Left ventricle myocardium inferior (tissue), 1 donor: ENCODE measurements around the gene CRTC3. TPM values are rescaled to one million over a fixed set of nuclear protein-coding genes. Genes with fewer than 3 reads are reported as not detected.
A peak's percentile ranks its signal among the peaks of the same experiment; 100 is the strongest.

Experiments
- DNase-seq: peaks from one replicate; pipeline ENCODE4 v3.0.0-alpha.2; 2020
- H3K27ac ChIP-seq: fragments of 200-600 bp; replicated peaks from 2 replicates; pipeline ENCODE4 v1.8.0; 2021
- H3K27me3 ChIP-seq: fragments of 200-600 bp; 2 replicates; pipeline ENCODE4 v1.8.0; 2021; ENCODE audit warnings: low read depth
- H3K36me3 ChIP-seq: fragments of 200-600 bp; 2 replicates; pipeline ENCODE4 v1.8.0; 2021
- H3K4me1 ChIP-seq: fragments of 200-600 bp; 2 replicates; pipeline ENCODE4 v1.8.0; 2021
- H3K4me3 ChIP-seq: fragments of 200-600 bp; 2 replicates; pipeline ENCODE4 v1.8.0; 2021; ENCODE audit warnings: mild to moderate bottlenecking, moderate library complexity
- H3K9me3 ChIP-seq: fragments of 200-600 bp; replicated peaks from 2 replicates; pipeline ENCODE4 v1.8.0; 2021
- CTCF ChIP-seq: fragments of 200-600 bp; IDR thresholded peaks from 2 replicates; pipeline ENCODE4 v1.8.0; 2021; ENCODE audit warnings: antibody characterized with exemption, mild to moderate bottlenecking, borderline replicate concordance
- intact Hi-C: fragments of 100-400 bp; cut with micrococcal nuclease; formaldehyde crosslinking; loops from one replicate; pipeline ENCODE4 v1.11.0; 2022
- total RNA-seq: library from RNA; stranded (reverse); fragmentation: NEBNext Ultra II Directional; extraction: Animal tissue kit (Norgen Biotek cat#: 25700); gene quantifications from one replicate; pipeline ENCODE4 v1.2.1, GENCODE V29; 2021
- donor health status: DM: no; HTN: yes; CAD: no; lungs with severe emphysema.

The CRTC3 gene
- total RNA-seq, 1 donor from 2014 or later, result 24.1 TPM

GRCh38 chr15:90585863-90586262 is 56.1 kb downstream of the CRTC3 start:
- no peaks in the 10 kb centered on the region for H3K36me3 ChIP-seq
- intact Hi-C loops, result no loop called here
- peaks cover 84% of the 10 kb centered on the region for H3K4me1 ChIP-seq
- no peak overlapping the region for H3K4me3 ChIP-seq
- peak overlapping the region; percentile 31 for H3K27ac ChIP-seq
- no peaks in the 10 kb centered on the region for H3K9me3 ChIP-seq
- no peak for DNase-seq
- no peaks in the 10 kb centered on the region for H3K27me3 ChIP-seq
- no peak for TF ChIP-seq CTCF

GRCh38 chr15:90586948-90587347 is 57.2 kb downstream of the CRTC3 start:
- no peak for DNase-seq
- Histone ChIP-seq H3K4me1 (peaks cover 83% of the 10 kb centered on the region), H3K36me3 (peaks cover 4% of the 10 kb centered on the region), H3K4me3 (no peak overlapping the region), H3K9me3 (no peaks in the 10 kb centered on the region), H3K27me3 (no peaks in the 10 kb centered on the region), H3K27ac (no peak overlapping the region)
- intact Hi-C loops, result no loop called here
- TF ChIP-seq CTCF, result no peak

- Histone ChIP-seq H3K4me1 (peaks cover 80% of the 10 kb centered on the region), H3K27ac (no peak overlapping the region), H3K9me3 (no peaks in the 10 kb centered on the region), H3K36me3 (peaks cover 4% of the 10 kb centered on the region), H3K4me3 (no peak overlapping the region), H3K27me3 (no peaks in the 10 kb centered on the region)
- no peak for DNase-seq
- intact Hi-C loops, result no loop called here
- no peak for TF ChIP-seq CTCF
Measured at GRCh38 chr15:90588427-90588826, 58.7 kb downstream of the CRTC3 start.

- H3K36me3 ChIP-seq, result peaks cover 9% of the 10 kb centered on the region
- H3K27ac ChIP-seq, result no peak overlapping the region
- H3K4me1 ChIP-seq, result peaks cover 82% of the 10 kb centered on the region
- DNase-seq, result no peak
- no peaks in the 10 kb centered on the region for H3K9me3 ChIP-seq
- TF ChIP-seq CTCF, result no peak
- intact Hi-C loops, result no loop called here
- H3K4me3 ChIP-seq, result no peak overlapping the region
- no peaks in the 10 kb centered on the region for H3K27me3 ChIP-seq
Measured at GRCh38 chr15:90591524-90591923, 61.8 kb downstream of the CRTC3 start.

GRCh38 chr15:90592131-90592881 is 62.6 kb downstream of the CRTC3 start:
- DNase-seq, result no peak
- H3K4me1 ChIP-seq, result peaks cover 82% of the 10 kb centered on the region
- intact Hi-C loops, result no loop called here
- H3K4me3 ChIP-seq, result no peak overlapping the region
- no peak for TF ChIP-seq CTCF
- no peaks in the 10 kb centered on the region for H3K27me3 ChIP-seq
- H3K9me3 ChIP-seq, result no peaks in the 10 kb centered on the region
- H3K27ac ChIP-seq, result no peak overlapping the region
- H3K36me3 ChIP-seq, result peaks cover 9% of the 10 kb centered on the region
